Chondrocyte (in vitro differentiated cells): ENCODE measurements around the gene MTFR2. TPM values are rescaled to one million over a fixed set of nuclear protein-coding genes. Genes with fewer than 3 reads are reported as not detected.

Source experiments
- DNase-seq: peaks from one replicate; pipeline ENCODE4 v3.0.0; 2021; ENCODE audit warnings: mixed read lengths, low spot score
- H3K27ac Mint-ChIP-seq: one replicate; pipeline ENCODE4 v1.8.0; 2021; ENCODE audit warnings: mild to moderate bottlenecking, moderate library complexity, mixed read lengths; ENCODE audit not compliant: unreplicated experiment
- H3K27me3 Mint-ChIP-seq: 2 replicates; pipeline ENCODE4 v1.8.0; 2021; ENCODE audit warnings: low read depth, mixed read lengths
- H3K36me3 Mint-ChIP-seq: 2 replicates; pipeline ENCODE4 v1.8.0; 2021; ENCODE audit warnings: low read depth, mixed read lengths
- H3K4me1 Mint-ChIP-seq: 2 replicates; pipeline ENCODE4 v1.8.0; 2021; ENCODE audit warnings: low read depth, mild to moderate bottlenecking, mixed read lengths
- H3K4me3 Mint-ChIP-seq: one replicate; pipeline ENCODE4 v1.8.0; 2021; ENCODE audit warnings: mild to moderate bottlenecking, moderate library complexity, mixed read lengths; ENCODE audit not compliant: unreplicated experiment
- H3K9me3 Mint-ChIP-seq: 2 replicates; pipeline ENCODE4 v1.8.0; 2021; ENCODE audit warnings: low read depth, mixed read lengths
- total RNA-seq: library from RNA; stranded (reverse); gene quantifications from 3 replicates; pipeline ENCODE4 v1.2.1, GENCODE V29; 2021
- TF ChIP-seq, protein P1 (sequence below): fragments of 200-600 bp; sonication (generic); IDR thresholded peaks from 2 replicates; pipeline ENCODE4 v1.5.0; 2021; ENCODE audit warnings: antibody characterized with exemption, mild to moderate bottlenecking, moderate library complexity

Gene MTFR2
- total RNA-seq, 1 donor from 2014 or later = 0.85 TPM

GRCh38 chr6:136236466-136237293, 13.4 kb downstream of the MTFR2 start:
- TF ChIP-seq, protein P1, sequence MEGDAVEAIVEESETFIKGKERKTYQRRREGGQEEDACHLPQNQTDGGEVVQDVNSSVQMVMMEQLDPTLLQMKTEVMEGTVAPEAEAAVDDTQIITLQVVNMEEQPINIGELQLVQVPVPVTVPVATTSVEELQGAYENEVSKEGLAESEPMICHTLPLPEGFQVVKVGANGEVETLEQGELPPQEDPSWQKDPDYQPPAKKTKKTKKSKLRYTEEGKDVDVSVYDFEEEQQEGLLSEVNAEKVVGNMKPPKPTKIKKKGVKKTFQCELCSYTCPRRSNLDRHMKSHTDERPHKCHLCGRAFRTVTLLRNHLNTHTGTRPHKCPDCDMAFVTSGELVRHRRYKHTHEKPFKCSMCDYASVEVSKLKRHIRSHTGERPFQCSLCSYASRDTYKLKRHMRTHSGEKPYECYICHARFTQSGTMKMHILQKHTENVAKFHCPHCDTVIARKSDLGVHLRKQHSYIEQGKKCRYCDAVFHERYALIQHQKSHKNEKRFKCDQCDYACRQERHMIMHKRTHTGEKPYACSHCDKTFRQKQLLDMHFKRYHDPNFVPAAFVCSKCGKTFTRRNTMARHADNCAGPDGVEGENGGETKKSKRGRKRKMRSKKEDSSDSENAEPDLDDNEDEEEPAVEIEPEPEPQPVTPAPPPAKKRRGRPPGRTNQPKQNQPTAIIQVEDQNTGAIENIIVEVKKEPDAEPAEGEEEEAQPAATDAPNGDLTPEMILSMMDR = no peak
- Mint-ChIP-seq H3K36me3 (no peaks in the 10 kb centered on the region), H3K4me1 (no peaks in the 10 kb centered on the region), H3K9me3 (no peaks in the 10 kb centered on the region), H3K4me3 (no peak overlapping the region), H3K27me3 (no peaks in the 10 kb centered on the region), H3K27ac (no peak overlapping the region)
- DNase-seq = no peak

- Mint-ChIP-seq H3K9me3 (no peaks in the 10 kb centered on the region), H3K36me3 (no peaks in the 10 kb centered on the region), H3K4me1 (peaks cover 8% of the 10 kb centered on the region), H3K27me3 (no peaks in the 10 kb centered on the region), H3K27ac (no peak overlapping the region), H3K4me3 (no peak overlapping the region)
- no peak for DNase-seq
- TF ChIP-seq, protein P1 = no peak
Measured at GRCh38 chr6:136235233-136235564, 14.9 kb downstream of the MTFR2 start.

- Mint-ChIP-seq H3K4me1 (peaks cover 8% of the 10 kb centered on the region), H3K27ac (no peak overlapping the region), H3K36me3 (no peaks in the 10 kb centered on the region), H3K4me3 (no peak overlapping the region), H3K9me3 (no peaks in the 10 kb centered on the region), H3K27me3 (no peaks in the 10 kb centered on the region)
- TF ChIP-seq, protein P1 = no peak
- DNase-seq = no peak
Measured at GRCh38 chr6:136232701-136233100, 17.4 kb downstream of the MTFR2 start.

DNA sequence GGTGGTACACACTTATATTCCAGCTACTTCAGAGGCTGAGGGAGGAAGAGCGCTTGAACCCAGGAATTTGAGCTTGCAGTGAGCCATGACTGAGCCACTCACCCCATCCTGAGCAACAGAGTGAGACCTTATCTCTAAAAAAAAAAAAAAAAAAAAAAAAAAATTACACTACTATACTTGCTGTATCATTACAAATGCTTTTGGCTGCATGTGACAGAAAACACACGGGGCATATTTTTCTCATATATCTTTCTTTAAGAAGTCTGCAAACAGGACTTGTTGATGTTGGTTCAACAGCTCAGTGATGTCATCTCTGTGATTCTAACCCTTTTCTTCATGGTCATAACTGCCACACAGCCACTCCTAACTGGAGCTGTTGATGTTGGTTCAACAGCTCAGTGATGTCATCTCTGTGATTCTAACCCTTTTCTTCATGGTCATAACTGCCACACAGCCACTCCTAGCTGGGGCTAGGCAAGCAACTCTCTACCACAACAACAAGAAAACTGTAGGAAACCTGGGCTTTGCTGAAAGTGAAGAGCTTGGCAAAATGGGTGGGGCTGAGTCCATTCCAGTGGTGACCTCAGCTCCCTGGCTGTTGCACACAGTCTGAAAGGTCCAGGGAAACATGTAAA, 19.8 kb downstream of the MTFR2 start:
- no peak overlapping the region for H3K4me3 Mint-ChIP-seq
- no peaks in the 10 kb centered on the region for H3K36me3 Mint-ChIP-seq
- H3K9me3 Mint-ChIP-seq = no peaks in the 10 kb centered on the region
- H3K27ac Mint-ChIP-seq = no peak overlapping the region
- H3K4me1 Mint-ChIP-seq = peaks cover 14% of the 10 kb centered on the region
- TF ChIP-seq, protein P1 = no peak
- no peak for DNase-seq
- H3K27me3 Mint-ChIP-seq = no peaks in the 10 kb centered on the region

- Mint-ChIP-seq H3K9me3 (no peaks in the 10 kb centered on the region), H3K36me3 (no peaks in the 10 kb centered on the region)
- TF ChIP-seq, protein P1 = no peak
Measured at GRCh38 chr6:136228814-136229213, 21.3 kb downstream of the MTFR2 start.

More at GRCh38 chr6:136228814-136229213, 21.3 kb downstream of the MTFR2 start:
- DNase-seq = no peak
- no peak overlapping the region for H3K4me3 Mint-ChIP-seq
- H3K27ac Mint-ChIP-seq = no peak overlapping the region
- H3K27me3 Mint-ChIP-seq = no peaks in the 10 kb centered on the region
- H3K4me1 Mint-ChIP-seq = peaks cover 14% of the 10 kb centered on the region
